ENCODE data around the gene TAGAP. TPM values are rescaled to one million over a fixed set of nuclear protein-coding genes. Genes with fewer than 3 reads are reported as not detected.

The TAGAP gene
- polyA plus RNA-seq, 1 donor (not counting 4 experiments of a cell fraction or from before 2014, with no cell fraction given) = 0.08 TPM

- Histone ChIP-seq H3K9me1 (ENCODE audit: control insufficient read depth, extremely low read depth, insufficient read depth, low read length) (no peaks in the 10 kb centered on the region), H3K9me3 (ENCODE audit: control insufficient read depth, low read depth, low read length) (no peaks in the 10 kb centered on the region), H2AFZ (ENCODE audit: control insufficient read depth, low read length) (no peak overlapping the region), H3K79me2 (ENCODE audit: control insufficient read depth, insufficient read depth, low read length) (no peaks in the 10 kb centered on the region), H3K9ac (ENCODE audit: control insufficient read depth, extremely low read depth, insufficient read depth, low read length) (no peak overlapping the region), H3K27ac (ENCODE audit: control insufficient read depth, insufficient read depth, low read length) (no peak overlapping the region), H4K20me1 (ENCODE audit: control insufficient read depth, extremely low read depth, insufficient read depth, low read length) (no peaks in the 10 kb centered on the region), H3K27me3 (ENCODE audit: control insufficient read depth, extremely low read depth, insufficient read depth, low read length) (peaks cover 6% of the 10 kb centered on the region), H3K4me3 (ENCODE audit: control insufficient read depth in 2 of 3, extremely low read depth in 1 of 3, insufficient read depth in 2 of 3, low read depth in 1 of 3, low read length in 3 of 3) (no peak overlapping the region), H3K36me3 (ENCODE audit: control insufficient read depth in 2 of 2, extremely low read depth in 1 of 2, insufficient read depth in 2 of 2, low read length in 2 of 2) (no peaks in the 10 kb centered on the region), H3K4me1 (ENCODE audit: control insufficient read depth, extremely low read depth, insufficient read depth, low read length) (no peaks in the 10 kb centered on the region), H3K4me2 (ENCODE audit: control insufficient read depth, extremely low read depth, insufficient read depth, low read depth, low read length) (no peak overlapping the region)
- DNase-seq (ENCODE audit: low read depth, low spot score) (no peak), FAIRE-seq (no peak)
- dilution Hi-C loops (cut with MboI; ENCODE audit: extremely low pct_ligation_motif_present, low sequenced_read_pairs) = no loop called here
- TF ChIP-seq CTCF (optimal IDR thresholded peaks at IDR 0.05 in 1 of 3, IDR thresholded peaks at IDR 0.05 in 1 of 3, conservative IDR thresholded peaks at IDR 0.05 in 1 of 3; ENCODE audit: extremely low read depth in 1 of 3, insufficient read depth in 2 of 3, low read length in 3 of 3) (no peak), EZH2 (IDR thresholded peaks at IDR 0.05; ENCODE audit: low read length) (no peak)
These were observed 30.9 kb upstream of the TAGAP start for GRCh38 chr6:159075506-159076228.

- H3K27me3 ChIP-seq (ENCODE audit: control insufficient read depth, extremely low read depth, insufficient read depth, low read length) = peaks cover 6% of the 10 kb centered on the region
- H2AFZ ChIP-seq (ENCODE audit: control insufficient read depth, low read length) = no peak overlapping the region
These were observed 30.1 kb upstream of the TAGAP start for GRCh38 chr6:159074876-159075275.

More at GRCh38 chr6:159074876-159075275, 30.1 kb upstream of the TAGAP start:
- no peak overlapping the region for H3K4me3 ChIP-seq (ENCODE audit: control insufficient read depth in 2 of 3, extremely low read depth in 1 of 3, insufficient read depth in 2 of 3, low read depth in 1 of 3, low read length in 3 of 3)
- TF ChIP-seq EZH2 (IDR thresholded peaks at IDR 0.05; ENCODE audit: low read length) (no peak), CTCF (optimal IDR thresholded peaks at IDR 0.05 in 1 of 3, IDR thresholded peaks at IDR 0.05 in 1 of 3, conservative IDR thresholded peaks at IDR 0.05 in 1 of 3; ENCODE audit: extremely low read depth in 1 of 3, insufficient read depth in 2 of 3, low read length in 3 of 3) (no peak)
- H4K20me1 ChIP-seq (ENCODE audit: control insufficient read depth, extremely low read depth, insufficient read depth, low read length) = no peaks in the 10 kb centered on the region
- no peaks in the 10 kb centered on the region for H3K79me2 ChIP-seq (ENCODE audit: control insufficient read depth, insufficient read depth, low read length)
- no peaks in the 10 kb centered on the region for H3K36me3 ChIP-seq (ENCODE audit: control insufficient read depth in 2 of 2, extremely low read depth in 1 of 2, insufficient read depth in 2 of 2, low read length in 2 of 2)
- no peak for FAIRE-seq
- no peak overlapping the region for H3K27ac ChIP-seq (ENCODE audit: control insufficient read depth, insufficient read depth, low read length)
- H3K9me3 ChIP-seq (ENCODE audit: control insufficient read depth, low read depth, low read length) = no peaks in the 10 kb centered on the region
- no peak overlapping the region for H3K9ac ChIP-seq (ENCODE audit: control insufficient read depth, extremely low read depth, insufficient read depth, low read length)
- no peaks in the 10 kb centered on the region for H3K9me1 ChIP-seq (ENCODE audit: control insufficient read depth, extremely low read depth, insufficient read depth, low read length)
- no peaks in the 10 kb centered on the region for H3K4me1 ChIP-seq (ENCODE audit: control insufficient read depth, extremely low read depth, insufficient read depth, low read length)
- dilution Hi-C loops (cut with MboI; ENCODE audit: extremely low pct_ligation_motif_present, low sequenced_read_pairs) = no loop called here
- H3K4me2 ChIP-seq (ENCODE audit: control insufficient read depth, extremely low read depth, insufficient read depth, low read depth, low read length) = no peak overlapping the region
- no peak for DNase-seq (ENCODE audit: low read depth, low spot score)

All from keratinocyte (primary cell).